OCI-LY7 (cell line): Measurements from ENCODE around the gene SLC25A23. TPM values are rescaled to one million over a fixed set of nuclear protein-coding genes. Genes with fewer than 3 reads are reported as not detected.
A peak's percentile ranks its signal among the peaks of the same experiment; 100 is the strongest.

Source experiments
- BruUV-seq: library from RNA; stranded (reverse); fragments of 400-500 nt; replicated peaks from 2 replicates; lab custom pipeline; 2021; lab: Mats Ljungman, UMichigan
- CTCF ChIA-PET: fragments of 300-600 bp; sonication (Branson Sonifier 250); formaldehyde crosslinking; loops from one replicate; lab custom pipeline; 2022; ENCODE audit warnings: antibody characterized with exemption; ENCODE audit not compliant: unreplicated experiment; lab: Charles Lee
- POLR2A ChIA-PET: fragments of 300-600 bp; sonication (Branson Sonifier 250); formaldehyde crosslinking; loops from one replicate; lab custom pipeline; 2022; ENCODE audit warnings: antibody characterized with exemption; lab: Charles Lee
- DNase-seq: peaks from one replicate; pipeline ENCODE4 v3.0.0-alpha.2; 2015; ENCODE audit warnings: low spot score
- H2AFZ ChIP-seq: fragments of 200-600 bp; sonication (generic), shearing (Covaris generic); 2 replicates; pipeline ENCODE4 v1.6.1; 2014; ENCODE audit warnings: mild to moderate bottlenecking, antibody characterized with exemption, low read length, moderate library complexity
- H3K27ac ChIP-seq: fragments of 200-600 bp; sonication (generic); 2 replicates; pipeline ENCODE4 v1.5.1; 2014; ENCODE audit warnings: mixed run types, low read depth, mild to moderate bottlenecking, moderate library complexity, low read length, inconsistent platforms; ENCODE audit not compliant: poor library complexity, severe bottlenecking
- H3K36me3 ChIP-seq: fragments of 200-600 bp; sonication (generic); 2 replicates; pipeline ENCODE4 v1.6.1; 2014; ENCODE audit warnings: mild to moderate bottlenecking, antibody characterized with exemption, low read length, moderate library complexity, mixed read lengths; ENCODE audit not compliant: insufficient read depth
- H3K4me1 ChIP-seq: fragments of 200-600 bp; sonication (generic); 2 replicates; pipeline ENCODE4 v1.5.1; 2014; ENCODE audit warnings: mild to moderate bottlenecking, low read length; ENCODE audit not compliant: insufficient read depth, poor library complexity, severe bottlenecking
- H3K4me2 ChIP-seq: fragments of 200-600 bp; sonication (generic); 2 replicates; pipeline ENCODE4 v1.6.1; 2014; ENCODE audit warnings: mild to moderate bottlenecking, low read length
- H3K4me3 ChIP-seq: fragments of 200-600 bp; sonication (generic); 2 replicates; pipeline ENCODE4 v1.5.1; 2014; ENCODE audit warnings: mild to moderate bottlenecking, low read depth, low read length; ENCODE audit not compliant: poor library complexity, severe bottlenecking
- H3K79me2 ChIP-seq: fragments of 200-600 bp; sonication (generic); 2 replicates; pipeline ENCODE4 v1.6.1; 2016; ENCODE audit warnings: low read depth, mild to moderate bottlenecking, low read length, moderate library complexity, mixed read lengths; ENCODE audit not compliant: insufficient read depth
- H3K9me2 ChIP-seq: fragments of 200-600 bp; sonication (generic); 2 replicates; pipeline ENCODE4 v1.6.1; 2016; ENCODE audit warnings: mild to moderate bottlenecking, low read length, mixed read lengths; ENCODE audit not compliant: insufficient read depth
- H3K9me3 ChIP-seq: fragments of 200-600 bp; sonication (generic); 2 replicates; pipeline ENCODE4 v1.6.1; 2014; ENCODE audit warnings: mild to moderate bottlenecking, mixed run types, low read length, mixed read lengths
- H4K20me1 ChIP-seq: fragments of 200-600 bp; sonication (generic); 2 replicates; pipeline ENCODE4 v1.6.1; 2014; ENCODE audit warnings: mild to moderate bottlenecking, antibody characterized with exemption, low read length, moderate library complexity, mixed read lengths; ENCODE audit not compliant: insufficient read depth
- EZH2phosphoT487 ChIP-seq: fragments of 200-600 bp; sonication (generic); IDR thresholded peaks from 2 replicates; pipeline ENCODE4 v1.6.1; 2018; ENCODE audit warnings: low read depth, borderline replicate concordance, mild to moderate bottlenecking, mixed run types, antibody characterized with exemption, low read length, moderate library complexity, mixed read lengths
- intact Hi-C: fragments of 100-400 bp; cut with micrococcal nuclease; formaldehyde crosslinking; loops from one replicate; pipeline ENCODE4 v1.10.0; 2022; ENCODE audit not compliant: unreplicated experiment
- total RNA-seq, 2 experiments: library from RNA; depleted of rRNA in 1 of 2; stranded (reverse); fragments of >200 nt in 1 of 2; shearing (Covaris generic) in 1 of 2; gene quantifications; 2 replicates each; pipeline ENCODE4 v1.2.3, GENCODE V29; 2014 to 2022
- TF ChIP-seq, protein P1 (sequence below): fragments of 200-600 bp; sonication (generic); conservative IDR thresholded peaks from 2 replicates; pipeline ENCODE4 v1.5.1; 2014; ENCODE audit warnings: mild to moderate bottlenecking, antibody characterized with exemption, low read length, moderate library complexity, mixed read lengths

The SLC25A23 gene
- total RNA-seq, 2 experiments from 2014 or later: 50.9 to 65.7 TPM

DNA sequence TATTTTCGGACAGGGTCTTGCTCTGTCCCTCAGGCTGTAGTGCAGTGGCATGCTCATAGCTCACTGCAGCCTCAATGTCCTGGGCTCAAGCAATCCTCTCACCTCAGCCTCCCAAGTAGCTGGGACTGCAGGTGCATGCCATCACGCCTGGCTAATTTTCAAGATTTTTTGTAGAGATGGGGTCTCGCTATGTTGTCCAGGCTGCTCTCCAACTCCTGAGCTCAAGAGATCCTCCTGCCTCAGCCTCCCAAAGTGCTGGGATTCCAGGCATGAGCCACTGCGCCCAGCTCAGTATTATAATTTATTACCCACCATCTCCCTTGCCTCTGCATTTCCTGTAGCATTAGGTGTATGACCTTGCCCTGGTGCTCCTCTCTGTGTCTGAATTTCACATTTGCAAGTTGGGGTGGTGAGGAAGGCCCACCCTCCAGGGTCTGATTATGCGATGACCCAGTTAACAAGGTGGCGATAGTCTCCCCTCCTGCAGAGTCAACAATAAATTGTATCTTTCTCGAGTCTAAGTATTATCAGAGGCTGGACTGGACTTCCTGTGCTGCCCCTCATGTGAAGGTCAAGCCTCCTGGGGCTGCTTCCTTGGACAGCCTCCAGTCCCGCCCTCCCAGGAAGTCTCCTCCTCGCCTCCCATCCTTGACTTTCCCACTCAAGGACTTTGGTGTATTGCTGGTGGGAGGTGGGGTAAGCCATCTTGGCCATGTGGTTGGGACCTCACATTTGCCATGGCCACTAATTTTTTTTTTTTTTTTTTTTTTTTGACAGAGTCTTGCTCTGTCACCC, 44.0 kb upstream of the SLC25A23 start:
- ChIA-PET CTCF (interaction anchor here (0.7 kb wide), 1 partner anchor 14 kb away, joined by 3 read pairs; no protein-coding TSS in a partner anchor), POLR2A (interaction anchor here (0.6 to 1.3 kb wide), 5 partner anchors 22 to 1690 kb away, joined by 3 to 5 read pairs (median 3); partner anchors contain the start of gene VAV1)
- no peak overlapping the region for H3K4me3 ChIP-seq
- no peak for DNase-seq
- H3K79me2 ChIP-seq: no peaks in the 10 kb centered on the region
- H4K20me1 ChIP-seq: no peaks in the 10 kb centered on the region
- intact Hi-C loops: loop anchor here (2.0 to 10.0 kb wide), 2 partner anchors 21 to 109 kb away; partner anchors contain the start of gene GTF2F1
- H3K4me1 ChIP-seq: peaks cover 37% of the 10 kb centered on the region
- no peaks in the 10 kb centered on the region for H3K9me2 ChIP-seq
- H3K9me3 ChIP-seq: no peaks in the 10 kb centered on the region
- H3K27ac ChIP-seq: peak overlapping the region; percentile 0
- TF ChIP-seq EZH2phosphoT487: no peak
- TF ChIP-seq, protein P1, sequence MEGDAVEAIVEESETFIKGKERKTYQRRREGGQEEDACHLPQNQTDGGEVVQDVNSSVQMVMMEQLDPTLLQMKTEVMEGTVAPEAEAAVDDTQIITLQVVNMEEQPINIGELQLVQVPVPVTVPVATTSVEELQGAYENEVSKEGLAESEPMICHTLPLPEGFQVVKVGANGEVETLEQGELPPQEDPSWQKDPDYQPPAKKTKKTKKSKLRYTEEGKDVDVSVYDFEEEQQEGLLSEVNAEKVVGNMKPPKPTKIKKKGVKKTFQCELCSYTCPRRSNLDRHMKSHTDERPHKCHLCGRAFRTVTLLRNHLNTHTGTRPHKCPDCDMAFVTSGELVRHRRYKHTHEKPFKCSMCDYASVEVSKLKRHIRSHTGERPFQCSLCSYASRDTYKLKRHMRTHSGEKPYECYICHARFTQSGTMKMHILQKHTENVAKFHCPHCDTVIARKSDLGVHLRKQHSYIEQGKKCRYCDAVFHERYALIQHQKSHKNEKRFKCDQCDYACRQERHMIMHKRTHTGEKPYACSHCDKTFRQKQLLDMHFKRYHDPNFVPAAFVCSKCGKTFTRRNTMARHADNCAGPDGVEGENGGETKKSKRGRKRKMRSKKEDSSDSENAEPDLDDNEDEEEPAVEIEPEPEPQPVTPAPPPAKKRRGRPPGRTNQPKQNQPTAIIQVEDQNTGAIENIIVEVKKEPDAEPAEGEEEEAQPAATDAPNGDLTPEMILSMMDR: no peak
- no TSS peak for BruUV-seq
- H3K4me2 ChIP-seq: 0 out of 2 replicates have a peak overlapping the region, but pooled peaks have one; percentile 82
- H3K36me3 ChIP-seq: no peaks in the 10 kb centered on the region
- no peak overlapping the region for H2AFZ ChIP-seq

DNA sequence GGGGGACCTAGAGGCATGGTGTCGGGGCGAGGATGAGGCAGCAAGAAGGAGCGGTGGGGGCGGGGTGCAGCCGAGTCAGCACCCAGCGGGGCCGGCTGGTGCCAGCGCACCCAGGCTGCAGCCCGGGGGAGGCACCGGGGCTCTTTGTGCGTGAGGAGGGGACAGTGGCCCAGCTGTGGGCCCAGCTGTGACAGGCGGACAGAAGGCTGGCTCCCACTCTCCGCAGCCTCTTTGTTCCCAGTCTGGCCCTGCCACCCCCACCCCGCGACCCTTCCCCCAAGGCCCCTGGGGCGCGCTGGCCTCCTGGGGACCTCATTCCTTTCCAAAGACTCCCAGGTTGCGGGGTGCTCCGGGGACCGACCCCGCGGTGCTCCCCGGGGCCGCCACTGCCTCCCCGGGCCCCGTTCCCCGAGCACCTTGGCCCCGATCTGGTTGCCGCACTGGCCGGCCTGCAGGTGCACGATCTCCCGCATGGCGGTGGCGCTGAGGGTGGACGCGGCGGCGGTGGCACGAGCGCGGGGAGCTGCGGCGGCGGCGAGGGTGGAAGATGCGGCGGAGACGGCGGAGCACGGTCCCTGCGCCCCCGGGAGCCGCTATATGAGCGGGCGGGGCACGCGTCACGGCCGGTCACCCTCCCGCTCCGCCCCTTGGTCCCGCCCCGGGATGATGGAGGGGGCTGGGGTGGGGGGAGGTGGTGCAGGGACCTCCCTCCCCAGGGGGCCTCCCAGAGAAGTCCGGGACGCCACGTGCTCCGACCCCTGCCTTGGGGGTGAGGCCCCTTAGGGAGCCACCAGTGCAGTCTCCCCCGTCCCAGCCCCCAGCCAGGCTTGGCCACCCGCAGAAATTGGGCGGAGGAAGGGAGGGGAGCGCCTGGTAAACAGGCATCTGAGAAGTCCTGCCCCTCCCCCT, 42.4 kb upstream of the SLC25A23 start, which contains the start of gene TUBB4A:
TSS of gene TUBB4A (minus strand) at position 570 of the 909 bp plus-strand sequence. CDS start at position 473, 97 bp downstream.
- H4K20me1 ChIP-seq: no peaks in the 10 kb centered on the region
- H2AFZ ChIP-seq: peak within 1 kb of the TSS; percentile 64
- H3K9me3 ChIP-seq: no peaks in the 10 kb centered on the region
- peak within 1 kb of the TSS; percentile 82 for H3K4me2 ChIP-seq
- no TSS peak for BruUV-seq
- H3K27ac ChIP-seq: peak within 1 kb of the TSS; percentile 44
- peak; percentile 84 for DNase-seq
- H3K4me1 ChIP-seq: peaks cover 41% of the 10 kb centered on the region
- no peaks in the 10 kb centered on the region for H3K79me2 ChIP-seq
- no peaks in the 10 kb centered on the region for H3K9me2 ChIP-seq
- no peak for TF ChIP-seq EZH2phosphoT487
- TF ChIP-seq, protein P1: no peak
- H3K36me3 ChIP-seq: no peaks in the 10 kb centered on the region
- ChIA-PET CTCF (no interaction called here), POLR2A (interaction anchor here (0.5 to 1.3 kb wide), 5 partner anchors 20 to 362 kb away, joined by 3 to 7 read pairs (median 4); no protein-coding TSS in a partner anchor)
- intact Hi-C loops: loop anchor here (1.0 to 10.0 kb wide), 3 partner anchors 19 to 107 kb away; partner anchors contain the start of gene GTF2F1
- peak within 1 kb of the TSS; percentile 74 for H3K4me3 ChIP-seq
